Skeletal muscle satellite cell (primary cell): ENCODE measurements around the gene COBL.

Experiments
- H3K27me3 ChIP-seq: 2 replicates; pipeline ENCODE4 v1.7.0; 2013; ENCODE audit warnings: low read length; ENCODE audit not compliant: control insufficient read depth, insufficient read depth
- H3K36me3 ChIP-seq: 2 replicates; pipeline ENCODE4 v1.7.0; 2013; ENCODE audit warnings: mild to moderate bottlenecking, control low read depth, low read length; ENCODE audit not compliant: insufficient read depth
- H3K4me1 ChIP-seq: 2 replicates; pipeline ENCODE4 v1.7.0; 2013; ENCODE audit warnings: low read length; ENCODE audit not compliant: control insufficient read depth, insufficient read depth
- H3K4me2 ChIP-seq: 2 replicates; pipeline ENCODE4 v1.7.0; 2013; ENCODE audit warnings: mild to moderate bottlenecking, low read length
- H3K4me3 ChIP-seq: 2 replicates; pipeline ENCODE4 v1.7.0; 2013; ENCODE audit warnings: low read length
- H3K9ac ChIP-seq: 2 replicates; pipeline ENCODE4 v1.7.0; 2013; ENCODE audit warnings: mild to moderate bottlenecking, low read depth, low read length, moderate library complexity
- H3K9me3 ChIP-seq: replicated peaks from 2 replicates; pipeline ENCODE4 v1.7.0; 2013; ENCODE audit warnings: mild to moderate bottlenecking, control low read depth, low read length

COBL gene

DNA sequence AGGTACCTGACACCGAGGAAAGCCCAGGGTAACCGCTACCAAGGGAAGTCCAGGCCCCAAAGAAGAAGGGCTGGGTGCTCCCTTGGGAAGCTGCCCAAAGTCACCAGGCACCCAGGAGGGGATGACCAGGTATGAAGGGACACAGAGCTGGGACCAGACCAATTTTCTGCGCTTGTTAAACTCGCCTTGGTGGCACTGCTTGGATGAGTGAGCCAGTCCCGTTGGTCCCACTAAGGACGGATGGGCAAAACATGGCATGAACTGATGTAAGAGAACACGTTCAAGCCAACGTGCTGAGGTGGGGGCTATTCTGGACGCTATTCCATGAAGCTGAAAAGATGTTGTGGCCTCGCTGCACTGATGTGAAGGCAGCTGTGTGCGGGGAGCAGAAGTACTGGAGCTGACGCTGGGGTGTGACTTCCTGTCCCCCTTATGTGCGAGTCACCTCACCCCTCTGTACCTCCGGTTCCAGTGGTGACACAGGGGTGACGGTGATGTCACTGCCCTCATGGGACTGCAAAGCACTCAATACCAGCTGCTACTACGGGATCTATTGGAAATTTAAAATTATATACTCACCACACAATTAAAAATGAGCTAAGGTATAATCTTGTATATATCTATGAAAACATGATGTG, 73.6 kb downstream of the COBL start:
- Histone ChIP-seq H3K36me3 (no peaks in the 10 kb centered on the region), H3K9ac (no peak overlapping the region), H3K27me3 (no peaks in the 10 kb centered on the region), H3K4me2 (no peak overlapping the region), H3K9me3 (no peaks in the 10 kb centered on the region), H3K4me1 (no peaks in the 10 kb centered on the region), H3K4me3 (no peak overlapping the region)

DNA sequence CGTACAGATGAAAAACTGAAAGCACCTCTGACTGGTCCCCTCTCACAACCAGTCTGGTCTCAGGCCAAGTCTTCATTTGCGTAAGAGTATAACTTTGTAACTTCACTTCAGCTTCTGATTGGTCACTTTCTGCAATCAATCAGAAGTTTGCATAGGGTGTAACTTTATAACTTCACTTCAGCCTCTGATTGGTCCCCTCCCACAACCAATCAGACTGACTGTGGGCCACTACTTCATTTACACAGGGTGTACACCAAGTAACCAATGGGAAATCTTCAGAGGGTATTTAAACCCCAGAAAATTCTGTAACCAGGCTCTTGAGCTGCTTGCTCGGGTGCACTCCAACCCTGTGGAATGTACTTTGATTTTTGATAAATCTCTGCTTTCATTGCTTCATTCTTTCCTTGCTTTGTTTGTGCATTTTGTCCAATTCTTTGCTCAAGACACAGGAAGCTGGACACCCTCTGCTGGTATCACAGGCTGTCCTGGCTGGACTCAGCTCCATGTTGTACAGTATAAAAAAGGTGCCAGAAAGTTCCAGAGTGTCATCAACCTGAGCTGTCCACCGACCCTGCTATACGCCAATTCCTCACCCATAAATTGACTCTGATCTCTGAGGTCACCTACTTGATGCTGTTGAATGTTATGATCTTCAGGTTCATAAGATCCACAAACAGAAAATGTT, 74.5 kb downstream of the COBL start:
- Histone ChIP-seq H3K4me3 (no peak overlapping the region), H3K4me1 (no peaks in the 10 kb centered on the region), H3K27me3 (no peaks in the 10 kb centered on the region), H3K9me3 (no peaks in the 10 kb centered on the region), H3K36me3 (no peaks in the 10 kb centered on the region), H3K4me2 (no peak overlapping the region), H3K9ac (no peak overlapping the region)

DNA sequence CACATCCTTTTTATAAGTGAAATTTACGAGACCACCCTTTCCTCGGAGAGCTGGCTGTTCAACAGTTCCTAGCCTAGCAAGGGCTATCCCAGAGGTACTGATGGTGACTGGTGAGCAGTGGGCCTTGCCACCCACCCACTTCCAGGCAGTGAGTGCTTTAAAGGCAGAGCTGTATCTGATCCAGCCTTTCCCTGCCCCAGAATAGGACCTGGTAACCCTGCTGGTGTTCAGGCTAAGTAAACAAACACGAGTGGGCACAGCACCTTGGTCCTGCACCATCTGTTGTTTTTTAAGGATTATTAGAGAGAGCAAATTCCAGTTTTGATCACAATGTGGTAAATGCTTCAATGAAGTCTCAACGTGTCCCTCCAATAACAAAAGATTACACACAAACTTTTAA, 75.7 kb downstream of the COBL start:
- no peaks in the 10 kb centered on the region for H3K36me3 ChIP-seq
- no peak overlapping the region for H3K4me2 ChIP-seq
- no peaks in the 10 kb centered on the region for H3K4me1 ChIP-seq
- no peaks in the 10 kb centered on the region for H3K9me3 ChIP-seq
- H3K9ac ChIP-seq: no peak overlapping the region
- no peaks in the 10 kb centered on the region for H3K27me3 ChIP-seq
- H3K4me3 ChIP-seq: no peak overlapping the region

DNA sequence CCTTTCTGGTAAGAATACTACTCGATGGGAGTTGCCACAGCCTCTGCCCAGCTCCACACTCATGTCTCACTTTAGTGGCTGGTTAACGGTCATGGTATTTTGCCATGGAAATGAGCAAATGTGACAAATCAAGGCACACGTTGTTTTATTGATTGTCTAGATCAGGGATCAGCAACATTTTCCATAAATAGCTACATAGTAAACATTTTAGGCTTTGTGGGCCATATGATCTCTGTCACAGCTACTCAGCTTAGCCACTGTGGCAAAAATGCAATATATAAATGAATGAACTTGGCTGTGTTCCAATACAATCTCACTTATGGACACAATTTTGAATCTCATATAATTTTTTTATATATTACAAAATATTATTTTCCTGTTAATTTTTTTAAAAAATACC, 76.9 kb downstream of the COBL start:
- no peaks in the 10 kb centered on the region for H3K27me3 ChIP-seq
- H3K4me3 ChIP-seq: no peak overlapping the region
- no peak overlapping the region for H3K4me2 ChIP-seq
- no peaks in the 10 kb centered on the region for H3K36me3 ChIP-seq
- H3K4me1 ChIP-seq: no peaks in the 10 kb centered on the region
- no peak overlapping the region for H3K9ac ChIP-seq
- H3K9me3 ChIP-seq: no peaks in the 10 kb centered on the region

DNA sequence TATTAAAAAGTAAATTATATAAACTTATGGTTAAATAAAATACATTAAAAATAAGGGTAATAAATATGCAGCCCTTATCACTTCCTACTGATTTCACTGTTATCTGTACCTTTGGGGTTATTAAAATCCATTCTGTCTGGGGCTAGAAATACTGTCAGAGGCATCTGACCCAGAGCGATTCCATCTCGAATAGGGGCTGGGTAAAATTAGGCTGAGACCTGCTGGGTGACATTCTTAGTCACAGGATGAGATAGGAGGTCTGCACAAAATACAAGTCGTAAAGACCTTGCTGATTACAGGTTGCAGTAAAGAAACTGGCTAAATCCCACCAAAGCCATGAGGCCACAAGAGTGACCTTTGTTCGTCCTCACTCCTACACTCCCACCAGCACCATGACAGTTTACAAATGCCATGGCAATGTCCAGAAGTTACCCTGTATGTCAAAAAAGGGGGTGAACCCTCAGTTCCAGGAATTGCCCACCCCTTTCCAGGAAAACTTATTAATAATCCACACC, 77.6 kb downstream of the COBL start:
- Histone ChIP-seq H3K4me1 (no peaks in the 10 kb centered on the region), H3K36me3 (no peaks in the 10 kb centered on the region), H3K27me3 (no peaks in the 10 kb centered on the region), H3K9me3 (no peaks in the 10 kb centered on the region), H3K4me3 (no peak overlapping the region), H3K4me2 (no peak overlapping the region), H3K9ac (no peak overlapping the region)

DNA sequence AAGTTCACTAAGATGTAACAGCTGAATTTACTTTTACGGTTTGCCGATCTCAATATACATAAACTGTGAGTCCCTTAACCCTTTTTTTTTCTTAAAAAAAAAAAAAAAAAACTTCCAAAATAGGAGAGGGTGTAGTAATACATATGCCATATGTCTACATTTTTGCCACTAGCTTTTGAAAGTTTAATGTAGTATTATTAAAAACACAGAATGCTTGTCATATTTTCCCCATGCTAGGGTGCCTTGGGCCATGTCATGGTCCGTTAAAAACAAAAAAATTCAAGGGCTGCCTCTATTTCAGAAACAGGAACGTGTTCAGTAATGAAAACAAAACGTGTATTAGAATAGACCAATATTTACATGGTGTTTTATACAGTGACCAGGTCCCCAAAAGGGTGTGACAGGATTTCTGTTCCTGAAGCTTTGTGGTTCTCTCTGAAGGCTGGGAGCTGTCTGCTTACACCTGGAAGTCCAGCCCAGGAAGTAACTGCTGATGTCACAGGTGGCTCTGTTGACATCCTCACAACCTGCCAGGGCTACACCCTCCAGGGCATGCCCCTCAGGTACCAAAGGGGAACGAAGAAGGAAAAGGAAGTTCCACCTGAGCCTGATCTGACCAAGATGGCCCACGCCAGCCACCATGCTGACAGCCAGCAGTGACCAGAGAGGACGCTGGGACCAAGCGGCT, 79.0 kb downstream of the COBL start:
- H3K4me3 ChIP-seq: no peak overlapping the region
- no peaks in the 10 kb centered on the region for H3K4me1 ChIP-seq
- H3K4me2 ChIP-seq: no peak overlapping the region
- H3K9ac ChIP-seq: no peak overlapping the region
- H3K9me3 ChIP-seq: no peaks in the 10 kb centered on the region
- no peaks in the 10 kb centered on the region for H3K36me3 ChIP-seq
- H3K27me3 ChIP-seq: peaks cover 6% of the 10 kb centered on the region

DNA sequence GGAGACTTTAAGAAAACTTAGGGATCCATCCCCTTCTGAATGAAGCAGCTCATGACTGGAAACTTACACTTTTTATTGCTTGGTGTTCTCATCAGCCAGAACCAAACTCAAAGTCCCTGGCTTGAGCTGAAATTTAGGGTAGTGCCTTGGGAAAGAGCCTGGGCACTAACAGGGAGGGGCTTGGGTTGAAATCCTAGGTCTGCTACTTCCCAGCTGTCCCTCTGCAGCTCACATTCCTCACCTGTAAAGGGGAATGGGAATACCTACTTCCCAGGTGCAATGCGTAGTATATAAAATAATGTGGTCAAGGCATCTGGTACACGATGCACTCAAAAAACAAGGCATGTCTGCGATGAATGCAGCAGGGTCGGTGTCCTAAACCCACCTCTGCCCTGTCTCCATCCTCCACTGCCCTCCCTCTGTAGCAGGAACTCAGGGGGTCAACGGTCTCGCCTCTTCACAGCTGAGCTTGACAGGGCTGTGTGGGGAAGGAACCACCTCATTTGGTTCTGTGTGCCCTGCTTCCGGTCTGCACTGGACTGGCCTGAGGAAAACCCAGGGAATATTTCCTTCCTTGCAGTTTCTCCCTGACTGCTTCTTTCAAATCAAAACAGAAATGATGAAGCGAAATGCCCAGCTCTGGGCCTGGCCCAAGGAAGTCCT, 80.0 kb downstream of the COBL start:
- Histone ChIP-seq H3K4me3 (no peak overlapping the region), H3K4me1 (no peaks in the 10 kb centered on the region), H3K4me2 (no peak overlapping the region), H3K9ac (no peak overlapping the region), H3K27me3 (peaks cover 6% of the 10 kb centered on the region), H3K9me3 (no peaks in the 10 kb centered on the region), H3K36me3 (no peaks in the 10 kb centered on the region)

DNA sequence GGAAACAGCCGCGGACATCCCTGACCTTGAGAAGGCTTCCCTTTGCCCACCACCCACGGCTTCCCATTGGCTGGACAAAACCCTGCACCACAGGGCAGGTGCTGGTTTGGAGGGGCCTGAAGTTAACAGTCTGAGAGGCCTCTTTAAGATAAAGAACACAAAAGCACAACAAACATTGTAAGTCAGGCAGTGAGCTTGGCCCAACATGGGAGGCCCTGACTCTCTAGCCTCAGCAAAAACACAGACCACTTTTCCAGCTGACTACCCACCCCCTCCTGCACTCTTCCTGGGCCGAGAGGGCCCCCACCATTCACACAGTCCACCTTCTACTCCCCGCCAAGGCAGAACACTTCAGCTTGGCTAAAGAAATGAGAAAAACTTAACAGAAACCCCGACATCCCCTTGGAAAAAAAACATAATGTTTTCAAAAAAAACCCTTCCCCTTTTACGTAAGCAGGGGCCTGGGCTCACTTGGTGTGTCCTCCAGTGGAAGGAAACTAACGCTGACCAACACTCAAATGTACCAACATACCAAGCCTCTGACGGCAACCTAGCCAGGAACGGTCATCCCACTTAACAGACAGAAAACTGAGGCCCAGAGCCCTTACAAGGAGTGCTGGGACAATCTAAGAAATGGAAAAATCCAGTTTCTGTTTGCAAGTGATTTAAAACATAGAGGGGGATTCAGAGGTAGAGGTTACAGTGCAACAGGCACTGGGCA, 80.9 kb downstream of the COBL start:
- Histone ChIP-seq H3K4me2 (no peak overlapping the region), H3K9me3 (no peaks in the 10 kb centered on the region), H3K4me1 (no peaks in the 10 kb centered on the region), H3K36me3 (no peaks in the 10 kb centered on the region), H3K27me3 (peaks cover 6% of the 10 kb centered on the region), H3K4me3 (no peak overlapping the region), H3K9ac (no peak overlapping the region)

DNA sequence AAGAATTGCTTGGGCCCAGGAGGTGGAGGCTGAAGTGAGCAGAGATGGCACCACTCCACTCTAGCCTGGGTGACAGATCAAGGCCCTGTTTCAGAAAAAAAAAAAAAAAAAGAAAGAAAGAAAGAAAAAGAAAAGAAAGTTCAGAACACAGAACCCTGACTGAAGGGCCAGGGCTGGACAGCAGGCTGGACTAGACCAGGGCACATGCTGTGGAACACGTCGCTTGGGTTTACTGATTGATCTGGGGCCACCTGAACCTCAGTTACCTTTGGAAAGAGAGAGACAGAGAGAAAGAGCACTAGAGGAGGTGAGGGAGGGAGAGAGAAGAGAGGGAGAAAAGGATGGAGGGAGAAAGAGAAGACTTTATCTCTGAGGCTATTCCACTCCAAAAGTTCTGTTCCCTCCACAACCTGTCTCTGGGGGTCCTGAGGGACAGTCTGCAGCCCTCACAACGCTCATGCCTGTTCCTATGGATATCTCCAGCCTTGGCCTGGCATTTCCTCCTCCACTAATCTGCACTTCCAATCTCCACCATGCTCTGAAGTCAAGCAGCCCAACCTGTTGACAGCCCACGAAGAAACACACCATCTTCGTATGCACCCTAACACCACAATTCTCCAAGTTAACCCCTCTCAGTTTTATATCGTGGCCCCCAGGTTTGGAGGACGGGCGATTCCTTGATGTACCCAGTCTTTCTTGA, 81.8 kb downstream of the COBL start:
- H3K4me2 ChIP-seq: no peak overlapping the region
- no peak overlapping the region for H3K4me3 ChIP-seq
- H3K4me1 ChIP-seq: no peaks in the 10 kb centered on the region
- H3K36me3 ChIP-seq: no peaks in the 10 kb centered on the region
- H3K27me3 ChIP-seq: peaks cover 6% of the 10 kb centered on the region
- H3K9ac ChIP-seq: no peak overlapping the region
- H3K9me3 ChIP-seq: no peaks in the 10 kb centered on the region

DNA sequence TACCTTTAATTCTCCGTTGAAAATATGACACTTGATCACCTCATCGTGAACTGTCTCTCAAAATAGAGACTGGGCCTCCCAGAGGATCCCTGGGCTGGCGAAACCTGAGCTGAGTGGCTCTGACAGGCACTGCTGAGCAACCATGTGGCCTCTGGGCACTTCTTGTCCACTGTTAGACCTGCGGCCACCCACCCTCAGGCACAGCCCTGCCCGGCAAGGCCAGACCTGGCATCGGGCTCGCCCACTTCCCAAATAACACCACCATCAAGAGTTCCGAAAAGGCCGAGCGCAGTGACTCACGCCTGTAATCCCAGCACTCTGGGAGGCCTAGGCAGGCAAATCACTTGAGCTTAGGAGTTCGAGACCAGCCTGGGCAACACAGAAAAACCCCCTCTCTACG, 82.5 kb downstream of the COBL start:
- Histone ChIP-seq H3K9ac (no peak overlapping the region), H3K4me3 (no peak overlapping the region), H3K4me2 (no peak overlapping the region), H3K4me1 (no peaks in the 10 kb centered on the region), H3K27me3 (peaks cover 6% of the 10 kb centered on the region), H3K9me3 (no peaks in the 10 kb centered on the region), H3K36me3 (no peaks in the 10 kb centered on the region)
